Tibial nerve (tissue), 4 donors: ENCODE data around the gene ERCC4.

Experiments used
- EP300 ChIP-seq, 2 donors: sonication (generic); formaldehyde crosslinking; IDR thresholded peaks; one replicate each; pipeline ENCODE4 v1.6.1; 2017; ENCODE audit warnings: antibody characterized with exemption in 2 of 2, mild to moderate bottlenecking in 1 of 2
- POLR2A ChIP-seq, 2 donors: fragments of 450-650 bp; IDR thresholded peaks; one replicate each; pipeline ENCODE4 v1.6.1; 2017; ENCODE audit warnings: antibody characterized with exemption in 2 of 2, mild to moderate bottlenecking in 2 of 2, moderate library complexity in 2 of 2
- TF ChIP-seq, protein P1 (sequence below), 5 experiments: fragments of 200-600 bp in 3 of 5; fragments of 450-650 bp in 2 of 5; sonication (generic) in 3 of 5; IDR thresholded peaks; one replicate each; pipeline ENCODE4 v1.5.1; 2016 to 2019; ENCODE audit warnings: antibody characterized with exemption in 5 of 5, mild to moderate bottlenecking in 3 of 5, moderate library complexity in 2 of 5

DNA sequence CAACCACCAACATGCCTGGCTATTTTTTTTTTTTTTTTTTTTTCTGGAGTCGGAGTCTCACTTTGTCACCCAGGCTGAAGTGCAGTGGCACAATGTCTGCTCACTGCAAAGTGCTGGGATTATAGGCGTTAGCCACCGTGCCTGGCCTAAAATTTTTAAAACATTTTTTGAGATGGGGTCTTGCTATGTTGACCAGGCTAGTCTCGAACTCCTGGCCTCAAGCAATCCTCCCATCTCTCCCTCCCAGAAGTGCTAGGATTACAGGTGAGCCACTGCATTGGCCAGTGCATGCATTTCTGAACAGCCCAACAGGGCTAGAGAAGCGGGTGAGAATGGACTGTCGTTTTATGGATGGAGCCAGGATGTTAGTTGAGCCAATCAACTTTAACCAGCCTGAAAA, 72.4 kb downstream of the ERCC4 start:
- TF ChIP-seq, protein P1, sequence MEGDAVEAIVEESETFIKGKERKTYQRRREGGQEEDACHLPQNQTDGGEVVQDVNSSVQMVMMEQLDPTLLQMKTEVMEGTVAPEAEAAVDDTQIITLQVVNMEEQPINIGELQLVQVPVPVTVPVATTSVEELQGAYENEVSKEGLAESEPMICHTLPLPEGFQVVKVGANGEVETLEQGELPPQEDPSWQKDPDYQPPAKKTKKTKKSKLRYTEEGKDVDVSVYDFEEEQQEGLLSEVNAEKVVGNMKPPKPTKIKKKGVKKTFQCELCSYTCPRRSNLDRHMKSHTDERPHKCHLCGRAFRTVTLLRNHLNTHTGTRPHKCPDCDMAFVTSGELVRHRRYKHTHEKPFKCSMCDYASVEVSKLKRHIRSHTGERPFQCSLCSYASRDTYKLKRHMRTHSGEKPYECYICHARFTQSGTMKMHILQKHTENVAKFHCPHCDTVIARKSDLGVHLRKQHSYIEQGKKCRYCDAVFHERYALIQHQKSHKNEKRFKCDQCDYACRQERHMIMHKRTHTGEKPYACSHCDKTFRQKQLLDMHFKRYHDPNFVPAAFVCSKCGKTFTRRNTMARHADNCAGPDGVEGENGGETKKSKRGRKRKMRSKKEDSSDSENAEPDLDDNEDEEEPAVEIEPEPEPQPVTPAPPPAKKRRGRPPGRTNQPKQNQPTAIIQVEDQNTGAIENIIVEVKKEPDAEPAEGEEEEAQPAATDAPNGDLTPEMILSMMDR (IDR thresholded peaks at IDR 0.05): no peak
- TF ChIP-seq EP300 (IDR thresholded peaks at IDR 0.05) (no peak), POLR2A (IDR thresholded peaks at IDR 0.05) (no peak)
